HepG2 (cell line): ENCODE measurements around the gene EIF4G1. TPM values are rescaled to one million over a fixed set of nuclear protein-coding genes. Genes with fewer than 3 reads are reported as not detected.

ENCODE experiments used
- FOSL2 ChIP-seq: sonication (generic); formaldehyde crosslinking; IDR thresholded peaks from 2 replicates; pipeline ENCODE4 v1.4.0; 2020; ENCODE audit warnings: missing genetic modification reagents
- KDM6A ChIP-seq: IDR thresholded peaks from 2 replicates; pipeline ENCODE4 v1.6.1; 2016; ENCODE audit warnings: low read depth
- PCBP2 ChIP-seq: fragments of 200-400 bp; formaldehyde crosslinking; optimal IDR thresholded peaks from 2 replicates; pipeline ENCODE3; 2018; ENCODE audit warnings: low read length, low read depth; ENCODE audit not compliant: poor library complexity, severe bottlenecking
- ZKSCAN8 ChIP-seq: IDR thresholded peaks from 2 replicates; pipeline ENCODE4 v1.6.1; 2016; ENCODE audit warnings: borderline replicate concordance, missing genetic modification reagents, missing compliant biosample characterization
- ZMYM4 ChIP-seq: sonication (generic); formaldehyde crosslinking; IDR thresholded peaks from 2 replicates; pipeline ENCODE4 v1.8.1; 2023; ENCODE audit warnings: mild to moderate bottlenecking, missing genetic modification reagents
- ZNF329 ChIP-seq: sonication (generic); formaldehyde crosslinking; IDR thresholded peaks from 2 replicates; pipeline ENCODE4 v1.9.0; 2021; ENCODE audit warnings: low read depth, mild to moderate bottlenecking, missing genetic modification reagents
- polyA plus RNA-seq, 8 experiments: library from polyadenylated mRNA; depleted of rRNA in 3 of 8; stranded (reverse) in 7 of 8; unstranded in 1 of 8; fragments of >200 nt; fragmentation: Illumina TruSeq in 4 of 8; extraction: Trizol in 4 of 8; gene quantifications; 2 replicates each; pipeline versions ENCODE4 v1.2.1 to v1.2.3, GENCODE V29; 2011 to 2016; ENCODE audit warnings: low read depth in 4 of 8, missing spikeins in 1 of 8, mixed read lengths in 1 of 8; ENCODE audit not compliant: insufficient read depth in 1 of 8
- total RNA-seq, 5 experiments: library from RNA; depleted of rRNA; stranded (reverse); fragments of >200 nt; fragmentation: Illumina TruSeq; extraction: Trizol; gene quantifications; 2 replicates each; pipeline ENCODE4 v1.2.3, GENCODE V29; 2016; ENCODE audit warnings: low read depth in 1 of 5
- TF ChIP-seq, protein P1 (sequence below): sonication (generic); formaldehyde crosslinking; IDR thresholded peaks from 2 replicates; pipeline ENCODE4 v1.8.0; 2023; ENCODE audit warnings: mild to moderate bottlenecking, missing genetic modification reagents
- TF ChIP-seq, protein P2 (sequence below): sonication (generic); formaldehyde crosslinking; IDR thresholded peaks from 2 replicates; pipeline ENCODE4 v1.4.0; 2020; ENCODE audit warnings: missing genetic modification reagents
- TF ChIP-seq, protein P3 (sequence below): IDR thresholded peaks from 2 replicates; pipeline ENCODE4 v1.6.1; 2012; ENCODE audit warnings: low read length, improper control_type of control experiment

Gene EIF4G1
- total and polyA plus RNA-seq, 2 of the 13 experiments (the other 11 are each of a cell fraction or from before 2014, with no cell fraction given) = 208 to 213 TPM

GRCh38 chr3:184334470-184335158 is 20.2 kb downstream of the EIF4G1 start (continued):
- TF ChIP-seq ZKSCAN8 (CRISPR knock-in tag) (no peak), PCBP2 (no peak), ZNF329 (CRISPR knock-in tag) (no peak), ZMYM4 (CRISPR knock-in tag) (no peak), FOSL2 (CRISPR knock-in tag) (peak; percentile 26; the same call in 1 of the 2 replicates), KDM6A (no peak)
- TF ChIP-seq, protein P1, sequence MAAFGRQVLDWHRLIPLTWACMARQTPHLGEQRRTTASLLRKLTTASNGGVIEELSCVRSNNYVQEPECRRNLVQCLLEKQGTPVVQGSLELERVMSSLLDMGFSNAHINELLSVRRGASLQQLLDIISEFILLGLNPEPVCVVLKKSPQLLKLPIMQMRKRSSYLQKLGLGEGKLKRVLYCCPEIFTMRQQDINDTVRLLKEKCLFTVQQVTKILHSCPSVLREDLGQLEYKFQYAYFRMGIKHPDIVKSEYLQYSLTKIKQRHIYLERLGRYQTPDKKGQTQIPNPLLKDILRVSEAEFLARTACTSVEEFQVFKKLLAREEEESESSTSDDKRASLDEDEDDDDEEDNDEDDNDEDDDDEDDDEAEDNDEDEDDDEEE = no peak
- TF ChIP-seq, protein P2, sequence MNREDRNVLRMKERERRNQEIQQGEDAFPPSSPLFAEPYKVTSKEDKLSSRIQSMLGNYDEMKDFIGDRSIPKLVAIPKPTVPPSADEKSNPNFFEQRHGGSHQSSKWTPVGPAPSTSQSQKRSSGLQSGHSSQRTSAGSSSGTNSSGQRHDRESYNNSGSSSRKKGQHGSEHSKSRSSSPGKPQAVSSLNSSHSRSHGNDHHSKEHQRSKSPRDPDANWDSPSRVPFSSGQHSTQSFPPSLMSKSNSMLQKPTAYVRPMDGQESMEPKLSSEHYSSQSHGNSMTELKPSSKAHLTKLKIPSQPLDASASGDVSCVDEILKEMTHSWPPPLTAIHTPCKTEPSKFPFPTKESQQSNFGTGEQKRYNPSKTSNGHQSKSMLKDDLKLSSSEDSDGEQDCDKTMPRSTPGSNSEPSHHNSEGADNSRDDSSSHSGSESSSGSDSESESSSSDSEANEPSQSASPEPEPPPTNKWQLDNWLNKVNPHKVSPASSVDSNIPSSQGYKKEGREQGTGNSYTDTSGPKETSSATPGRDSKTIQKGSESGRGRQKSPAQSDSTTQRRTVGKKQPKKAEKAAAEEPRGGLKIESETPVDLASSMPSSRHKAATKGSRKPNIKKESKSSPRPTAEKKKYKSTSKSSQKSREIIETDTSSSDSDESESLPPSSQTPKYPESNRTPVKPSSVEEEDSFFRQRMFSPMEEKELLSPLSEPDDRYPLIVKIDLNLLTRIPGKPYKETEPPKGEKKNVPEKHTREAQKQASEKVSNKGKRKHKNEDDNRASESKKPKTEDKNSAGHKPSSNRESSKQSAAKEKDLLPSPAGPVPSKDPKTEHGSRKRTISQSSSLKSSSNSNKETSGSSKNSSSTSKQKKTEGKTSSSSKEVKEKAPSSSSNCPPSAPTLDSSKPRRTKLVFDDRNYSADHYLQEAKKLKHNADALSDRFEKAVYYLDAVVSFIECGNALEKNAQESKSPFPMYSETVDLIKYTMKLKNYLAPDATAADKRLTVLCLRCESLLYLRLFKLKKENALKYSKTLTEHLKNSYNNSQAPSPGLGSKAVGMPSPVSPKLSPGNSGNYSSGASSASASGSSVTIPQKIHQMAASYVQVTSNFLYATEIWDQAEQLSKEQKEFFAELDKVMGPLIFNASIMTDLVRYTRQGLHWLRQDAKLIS (CRISPR knock-in tag) = no peak
- TF ChIP-seq, protein P3, sequence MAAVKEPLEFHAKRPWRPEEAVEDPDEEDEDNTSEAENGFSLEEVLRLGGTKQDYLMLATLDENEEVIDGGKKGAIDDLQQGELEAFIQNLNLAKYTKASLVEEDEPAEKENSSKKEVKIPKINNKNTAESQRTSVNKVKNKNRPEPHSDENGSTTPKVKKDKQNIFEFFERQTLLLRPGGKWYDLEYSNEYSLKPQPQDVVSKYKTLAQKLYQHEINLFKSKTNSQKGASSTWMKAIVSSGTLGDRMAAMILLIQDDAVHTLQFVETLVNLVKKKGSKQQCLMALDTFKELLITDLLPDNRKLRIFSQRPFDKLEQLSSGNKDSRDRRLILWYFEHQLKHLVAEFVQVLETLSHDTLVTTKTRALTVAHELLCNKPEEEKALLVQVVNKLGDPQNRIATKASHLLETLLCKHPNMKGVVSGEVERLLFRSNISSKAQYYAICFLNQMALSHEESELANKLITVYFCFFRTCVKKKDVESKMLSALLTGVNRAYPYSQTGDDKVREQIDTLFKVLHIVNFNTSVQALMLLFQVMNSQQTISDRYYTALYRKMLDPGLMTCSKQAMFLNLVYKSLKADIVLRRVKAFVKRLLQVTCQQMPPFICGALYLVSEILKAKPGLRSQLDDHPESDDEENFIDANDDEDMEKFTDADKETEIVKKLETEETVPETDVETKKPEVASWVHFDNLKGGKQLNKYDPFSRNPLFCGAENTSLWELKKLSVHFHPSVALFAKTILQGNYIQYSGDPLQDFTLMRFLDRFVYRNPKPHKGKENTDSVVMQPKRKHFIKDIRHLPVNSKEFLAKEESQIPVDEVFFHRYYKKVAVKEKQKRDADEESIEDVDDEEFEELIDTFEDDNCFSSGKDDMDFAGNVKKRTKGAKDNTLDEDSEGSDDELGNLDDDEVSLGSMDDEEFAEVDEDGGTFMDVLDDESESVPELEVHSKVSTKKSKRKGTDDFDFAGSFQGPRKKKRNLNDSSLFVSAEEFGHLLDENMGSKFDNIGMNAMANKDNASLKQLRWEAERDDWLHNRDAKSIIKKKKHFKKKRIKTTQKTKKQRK = no peak
